Kidney (tissue), 14 donors: ENCODE results near the gene TLN1. TPM values are rescaled to one million over a fixed set of nuclear protein-coding genes. Genes with fewer than 3 reads are reported as not detected.

ENCODE experiments used
- DNase-seq, 5 donors: peaks; one replicate each; pipeline ENCODE4 v3.0.0-alpha.2; 2013 to 2020
- FAIRE-seq: peaks from 2 replicates; lab custom pipeline; 2012; peaks lifted over from hg19 to GRCh38; lab: Jason Lieb, UNC
- H3K27ac ChIP-seq, 2 donors: one replicate each; pipeline ENCODE4 v1.7.0; 2013; ENCODE audit warnings: low read depth in 2 of 2, low read length in 2 of 2, inconsistent platforms in 1 of 2
- H3K27me3 ChIP-seq: one replicate; pipeline ENCODE4 v1.7.1; 2013; ENCODE audit warnings: low read length, inconsistent platforms; ENCODE audit not compliant: control insufficient read depth, insufficient read depth
- H3K36me3 ChIP-seq, 3 donors: one replicate each; pipeline versions ENCODE4 v1.7.0 to v1.7.1; 2013; ENCODE audit warnings: low read length in 3 of 3, control low read depth in 1 of 3, inconsistent platforms in 1 of 3; ENCODE audit not compliant: insufficient read depth in 3 of 3, control insufficient read depth in 2 of 3
- H3K4me1 ChIP-seq, 3 donors: one replicate each; pipeline versions ENCODE4 v1.7.0 to v1.7.1; 2013; ENCODE audit warnings: low read length in 3 of 3, inconsistent platforms in 1 of 3, low read depth in 1 of 3; ENCODE audit not compliant: control insufficient read depth in 2 of 3, insufficient read depth in 2 of 3
- H3K4me3 ChIP-seq, 3 donors: one replicate each; pipeline versions ENCODE4 v1.7.0 to v1.8.1; 2013; ENCODE audit warnings: low read length in 3 of 3, control low read depth in 1 of 3, inconsistent platforms in 1 of 3
- H3K9ac ChIP-seq, 3 donors: one replicate each; pipeline versions ENCODE4 v1.7.0 to v1.7.1; 2013; ENCODE audit warnings: low read length in 3 of 3, control low read depth in 1 of 3, inconsistent platforms in 1 of 3
- H3K9me3 ChIP-seq, 3 donors: one replicate each; pipeline versions ENCODE4 v1.7.0 to v1.7.1; 2013; ENCODE audit warnings: low read length in 3 of 3, control low read depth in 1 of 3, inconsistent platforms in 1 of 3; ENCODE audit not compliant: control insufficient read depth in 2 of 3, insufficient read depth in 1 of 3
- CTCF ChIP-seq: IDR thresholded peaks from 3 replicates; pipeline ENCODE4 v1.5.1; 2012; ENCODE audit warnings: mild to moderate bottlenecking, moderate library complexity, borderline replicate concordance; ENCODE audit not compliant: insufficient read depth; ENCODE audit errors: extremely low read depth
- intact Hi-C: fragments of 100-400 bp; cut with DNase I; formaldehyde crosslinking; loops from one replicate; pipeline ENCODE4 v1.11.1; 2022
- polyA plus RNA-seq: library from polyadenylated mRNA; stranded (reverse); fragments of 350-450 nt; fragmentation: Illumina TruSeq; extraction: RNeasy Lipid Tissue Mini Kit (QIAGEN cat#74804); gene quantifications from one replicate; pipeline ENCODE4 v1.2.3, GENCODE V29; 2014; ENCODE audit warnings: low read depth, low replicate concordance; ENCODE audit not compliant: insufficient read depth
- total RNA-seq: library from RNA; stranded (reverse); fragmentation: NEBNext Ultra II Directional; extraction: Animal tissue kit (Norgen Biotek cat#: 25700); gene quantifications from one replicate; pipeline ENCODE4 v1.2.1, GENCODE V29; 2021
- donor health status: control.
- donor health status: control.
- donor health status: control.
- donor health status: control.
- donor health status: control.
- donor health status: DM: yes; HTN: yes; CAD: no.
- donor health status: Normal renal cell carcinoma (clear cell type).

Gene TLN1
- total and polyA plus RNA-seq, 2 donors from 2014 or later, result 71.7 to 376 TPM

- FAIRE-seq (peak; percentile 15), DNase-seq (peak in 3 of 5 donors; percentile 8 to 75 (median 35))
- no peak overlapping the region for H3K9ac ChIP-seq
- intact Hi-C loops, result no loop called here
- H3K36me3 ChIP-seq, result no peaks in the 10 kb centered on the region
- no peaks in the 10 kb centered on the region for H3K9me3 ChIP-seq
- peaks cover 0 to 18% (median 15%) of the 10 kb centered on the region in 3 donors for H3K4me1 ChIP-seq
- peak overlapping the region; percentile 37 to 49 for H3K27ac ChIP-seq
- H3K4me3 ChIP-seq, result no peak overlapping the region
- TF ChIP-seq CTCF, result no peak
- no peaks in the 10 kb centered on the region for H3K27me3 ChIP-seq
Measured at GRCh38 chr9:35669331-35670145, 62.5 kb downstream of the TLN1 start.

- Histone ChIP-seq H3K9ac (no peak overlapping the region), H3K9me3 (no peaks in the 10 kb centered on the region), H3K36me3 (no peaks in the 10 kb centered on the region), H3K27ac (no peak overlapping the region), H3K4me3 (no peak overlapping the region), H3K4me1 (peaks cover 0 to 18% (median 16%) of the 10 kb centered on the region in 3 donors), H3K27me3 (no peaks in the 10 kb centered on the region)
- FAIRE-seq, result no peak
- intact Hi-C loops, result no loop called here
- TF ChIP-seq CTCF, result no peak
- DNase-seq, result no peak
Measured at GRCh38 chr9:35667939-35668338, 64.1 kb downstream of the TLN1 start.

- Histone ChIP-seq H3K27me3 (no peaks in the 10 kb centered on the region), H3K36me3 (no peaks in the 10 kb centered on the region), H3K27ac (no peak overlapping the region), H3K9ac (no peak overlapping the region), H3K4me3 (no peak overlapping the region), H3K9me3 (no peaks in the 10 kb centered on the region), H3K4me1 (peaks cover 0 to 18% (median 16%) of the 10 kb centered on the region in 3 donors)
- DNase-seq, result no peak
- intact Hi-C loops, result no loop called here
- FAIRE-seq, result no peak
- no peak for TF ChIP-seq CTCF
Measured at GRCh38 chr9:35666549-35666948, 65.4 kb downstream of the TLN1 start.
